NB4 (cell line): ENCODE measurements around the gene MAJIN.

Source experiments
- CTCF ChIP-seq: IDR thresholded peaks from one replicate; pipeline ENCODE4 v1.5.1; 2012; ENCODE audit warnings: low read depth, low read length
- MYC ChIP-seq: IDR thresholded peaks from 2 replicates; pipeline ENCODE4 v1.6.1; 2011; ENCODE audit warnings: low read depth, low read length
- POLR2A ChIP-seq: IDR thresholded peaks from 2 replicates; pipeline ENCODE4 v1.6.1; 2011; ENCODE audit warnings: mild to moderate bottlenecking; ENCODE audit not compliant: insufficient read length; ENCODE audit errors: extremely low read depth

- no peak for TF ChIP-seq CTCF
- no peak for TF ChIP-seq POLR2A
- TF ChIP-seq MYC = no peak
These were observed 77.0 kb downstream of the MAJIN start for GRCh38 chr11:64894812-64895452.
